ENCODE measurements around the gene DPRX. TPM values are rescaled to one million over a fixed set of nuclear protein-coding genes. Genes with fewer than 3 reads are reported as not detected.

DPRX gene
- total RNA-seq, 1 experiment from 2014 or later, result not detected

- H3K4me1 Mint-ChIP-seq, result peaks cover 12% of the 10 kb centered on the region
- H3K27me3 Mint-ChIP-seq (ENCODE audit: low read depth), result no peaks in the 10 kb centered on the region
- ChIA-PET POLR2A (no interaction called here), CTCF (interaction anchor here (0.5 to 0.6 kb wide), 2 partner anchors 13 to 43 kb away, joined by 3 to 7 read pairs; no protein-coding TSS in a partner anchor)
- peak overlapping the region; percentile 15 for H3K27ac Mint-ChIP-seq
- H3K9me3 Mint-ChIP-seq, result no peaks in the 10 kb centered on the region
- H3K4me3 Mint-ChIP-seq, result no peak overlapping the region
- no peak for DNase-seq (ENCODE audit: low spot score)
- no peak for TF ChIP-seq ZNF281 (CRISPR knock-in tag; IDR thresholded peaks at IDR 0.05)
- TF ChIP-seq ATF3 (CRISPR knock-in tag; conservative IDR thresholded peaks at IDR 0.05), result no peak
- no peak for TF ChIP-seq NFE2L1 (CRISPR knock-in tag; IDR thresholded peaks at IDR 0.05)
- TF ChIP-seq ZMAT4 (CRISPR knock-in tag; IDR thresholded peaks at IDR 0.05), result no peak
- no peak for TF ChIP-seq FOXP4 (CRISPR knock-in tag; IDR thresholded peaks at IDR 0.05)
- no peak for TF ChIP-seq ZNF263 (CRISPR knock-in tag; IDR thresholded peaks at IDR 0.05; ENCODE audit: low read depth)
- TF ChIP-seq GTF2I (CRISPR knock-in tag; conservative IDR thresholded peaks at IDR 0.05), result no peak
- TF ChIP-seq ZNF425 (CRISPR knock-in tag; conservative IDR thresholded peaks at IDR 0.05), result no peak
- TF ChIP-seq ZNF121 (CRISPR knock-in tag; IDR thresholded peaks at IDR 0.05), result no peak
- TF ChIP-seq SMAD4 (CRISPR knock-in tag; IDR thresholded peaks at IDR 0.05), result no peak
- TF ChIP-seq IRF1 (CRISPR knock-in tag; IDR thresholded peaks at IDR 0.05), result no peak
- TF ChIP-seq PRDM15 (CRISPR knock-in tag; IDR thresholded peaks at IDR 0.05), result no peak
- TF ChIP-seq TP53 (CRISPR knock-in tag; IDR thresholded peaks at IDR 0.05), result no peak
- no peak for TF ChIP-seq ZNF232 (CRISPR knock-in tag; IDR thresholded peaks at IDR 0.05)
- no peaks in the 10 kb centered on the region for H3K36me3 Mint-ChIP-seq
- ATAC-seq, result no peak
Measured at GRCh38 chr19:53621885-53622740, 9.7 kb upstream of the DPRX start.

Measured in WTC11 (cell line).